CD4-positive, alpha-beta T cell (primary cell): Measurements from ENCODE around the gene SNCAIP. TPM values are rescaled to one million over a fixed set of nuclear protein-coding genes. Genes with fewer than 3 reads are reported as not detected.

Experiments
- ATAC-seq: fragments of 200-7000 bp; cut with Tn5 transposase; one replicate; pipeline ENCODE4 v1.10.0; 2022; ENCODE audit warnings: mild to moderate bottlenecking; ENCODE audit not compliant: poor library complexity
- CTCF ChIA-PET: fragments of 350-600 bp; sonication (Branson Sonifier 250); formaldehyde crosslinking; loops from one replicate; lab custom pipeline; 2021; ENCODE audit warnings: antibody characterized with exemption, inconsistent platforms; lab: Charles Lee
- POLR2A ChIA-PET: fragments of 350-600 bp; sonication (Branson Sonifier 250); formaldehyde crosslinking; loops from one replicate; lab custom pipeline; 2021; ENCODE audit warnings: antibody characterized with exemption, inconsistent platforms; lab: Charles Lee
- DNase-seq, 14 experiments: peaks; one replicate each; pipeline ENCODE4 v3.0.0-alpha.2; 2013 to 2020; ENCODE audit warnings: mixed read lengths in 2 of 14
- H3K27ac ChIP-seq, 2 donors: one replicate each; pipeline versions ENCODE4 v1.5.1 to v1.7.0; 2013; ENCODE audit warnings: low read length in 2 of 2, low read depth in 1 of 2, mild to moderate bottlenecking in 1 of 2
- H3K27me3 ChIP-seq, 2 experiments: 1 replicate in 1 of 2; 2 replicates in 1 of 2; pipeline versions ENCODE4 v1.6.1 to v1.7.0; 2013; ENCODE audit warnings: low read length in 2 of 2, control low read depth in 1 of 2, mild to moderate bottlenecking in 1 of 2, moderate library complexity in 1 of 2; ENCODE audit not compliant: insufficient read depth in 2 of 2, control insufficient read depth in 1 of 2
- H3K36me3 ChIP-seq: one replicate; pipeline ENCODE4 v1.6.1; 2013; ENCODE audit warnings: low read length, control low read depth; ENCODE audit not compliant: insufficient read depth
- H3K4me1 ChIP-seq: one replicate; pipeline ENCODE4 v1.6.1; 2013; ENCODE audit warnings: low read length, control low read depth; ENCODE audit not compliant: insufficient read depth
- H3K4me3 ChIP-seq: one replicate; pipeline ENCODE4 v1.5.1; 2013; ENCODE audit warnings: mild to moderate bottlenecking, low read length, moderate library complexity
- H3K9me3 ChIP-seq, 2 experiments: 1 replicate in 1 of 2; 2 replicates in 1 of 2; pipeline versions ENCODE4 v1.6.1 to v1.7.0; 2013; ENCODE audit warnings: low read length in 2 of 2, mild to moderate bottlenecking in 2 of 2, control low read depth in 1 of 2, moderate library complexity in 1 of 2; ENCODE audit not compliant: control insufficient read depth in 1 of 2, insufficient read depth in 1 of 2
- H3K27ac Mint-ChIP-seq: one replicate; pipeline ENCODE4 v1.8.0; 2020; ENCODE audit warnings: mixed read lengths
- H3K27me3 Mint-ChIP-seq: one replicate; pipeline ENCODE4 v1.8.0; 2021; ENCODE audit warnings: mixed read lengths
- H3K36me3 Mint-ChIP-seq: one replicate; pipeline ENCODE4 v1.8.0; 2021; ENCODE audit warnings: low read depth, mixed read lengths
- H3K4me1 Mint-ChIP-seq: one replicate; pipeline ENCODE4 v1.8.0; 2021; ENCODE audit warnings: low read depth, mixed read lengths
- H3K4me3 Mint-ChIP-seq: one replicate; pipeline ENCODE4 v1.8.0; 2020; ENCODE audit warnings: mild to moderate bottlenecking, mixed read lengths
- H3K9me3 Mint-ChIP-seq: one replicate; pipeline ENCODE4 v1.8.0; 2020; ENCODE audit warnings: mixed read lengths
- intact Hi-C, 2 experiments: fragments of 100-400 bp; cut with DNase I in 1 of 2; cut with micrococcal nuclease in 1 of 2; formaldehyde crosslinking; loops; one replicate each; pipeline versions ENCODE4 v1.15.1 to v1.9.0; 2023 to 2025; cut with DNase I, micrococcal nuclease
- total RNA-seq, 174 experiments: library from RNA in 2 of 174; stranded (reverse) in 2 of 174; gene quantifications; one replicate each; pipeline ENCODE4 v1.2.3 and lab custom pipeline; 2021 to 2026
- TF ChIP-seq, protein P1 (sequence below): fragments of 200-600 bp; IDR thresholded peaks from one replicate; pipeline ENCODE4 v1.8.0; 2022; ENCODE audit warnings: antibody characterized with exemption, mild to moderate bottlenecking

The SNCAIP gene
- total RNA-seq, 2 experiments from 2014 or later: not detected

DNA sequence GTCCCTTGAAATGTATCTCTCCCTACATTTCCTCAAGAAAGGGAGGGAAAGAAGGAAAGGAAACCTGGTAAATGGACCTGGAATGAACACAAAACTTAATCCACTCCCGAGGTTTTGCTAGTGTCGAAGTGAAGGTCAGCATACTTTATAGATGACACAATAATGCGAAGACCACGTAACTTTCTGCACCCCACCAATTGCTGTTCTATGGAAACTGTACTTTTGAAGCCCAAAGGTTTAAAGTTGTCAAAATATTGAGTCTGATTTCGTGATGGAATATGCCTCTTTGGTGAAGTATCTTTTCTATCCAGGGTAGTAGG, 103.7 kb downstream of the SNCAIP start:
- H3K36me3 Mint-ChIP-seq: no peaks in the 10 kb centered on the region
- POLR2A ChIA-PET: no interaction called here
- no peak overlapping the region for H3K4me3 Mint-ChIP-seq
- no peak overlapping the region for H3K27ac Mint-ChIP-seq
- intact Hi-C loops: no loop called here
- no peak overlapping the region for H3K4me3 ChIP-seq
- H3K9me3 ChIP-seq: no peaks in the 10 kb centered on the region
- CTCF ChIA-PET: no interaction called here
- TF ChIP-seq, protein P1, sequence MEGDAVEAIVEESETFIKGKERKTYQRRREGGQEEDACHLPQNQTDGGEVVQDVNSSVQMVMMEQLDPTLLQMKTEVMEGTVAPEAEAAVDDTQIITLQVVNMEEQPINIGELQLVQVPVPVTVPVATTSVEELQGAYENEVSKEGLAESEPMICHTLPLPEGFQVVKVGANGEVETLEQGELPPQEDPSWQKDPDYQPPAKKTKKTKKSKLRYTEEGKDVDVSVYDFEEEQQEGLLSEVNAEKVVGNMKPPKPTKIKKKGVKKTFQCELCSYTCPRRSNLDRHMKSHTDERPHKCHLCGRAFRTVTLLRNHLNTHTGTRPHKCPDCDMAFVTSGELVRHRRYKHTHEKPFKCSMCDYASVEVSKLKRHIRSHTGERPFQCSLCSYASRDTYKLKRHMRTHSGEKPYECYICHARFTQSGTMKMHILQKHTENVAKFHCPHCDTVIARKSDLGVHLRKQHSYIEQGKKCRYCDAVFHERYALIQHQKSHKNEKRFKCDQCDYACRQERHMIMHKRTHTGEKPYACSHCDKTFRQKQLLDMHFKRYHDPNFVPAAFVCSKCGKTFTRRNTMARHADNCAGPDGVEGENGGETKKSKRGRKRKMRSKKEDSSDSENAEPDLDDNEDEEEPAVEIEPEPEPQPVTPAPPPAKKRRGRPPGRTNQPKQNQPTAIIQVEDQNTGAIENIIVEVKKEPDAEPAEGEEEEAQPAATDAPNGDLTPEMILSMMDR: no peak
- H3K36me3 ChIP-seq: no peaks in the 10 kb centered on the region
- no peak for ATAC-seq
- no peaks in the 10 kb centered on the region for H3K9me3 Mint-ChIP-seq
- no peak overlapping the region for H3K27ac ChIP-seq
- DNase-seq: no peak
- no peaks in the 10 kb centered on the region for H3K27me3 ChIP-seq
- H3K4me1 Mint-ChIP-seq: no peaks in the 10 kb centered on the region
- peaks cover 17% of the 10 kb centered on the region for H3K27me3 Mint-ChIP-seq
- no peaks in the 10 kb centered on the region for H3K4me1 ChIP-seq

DNA sequence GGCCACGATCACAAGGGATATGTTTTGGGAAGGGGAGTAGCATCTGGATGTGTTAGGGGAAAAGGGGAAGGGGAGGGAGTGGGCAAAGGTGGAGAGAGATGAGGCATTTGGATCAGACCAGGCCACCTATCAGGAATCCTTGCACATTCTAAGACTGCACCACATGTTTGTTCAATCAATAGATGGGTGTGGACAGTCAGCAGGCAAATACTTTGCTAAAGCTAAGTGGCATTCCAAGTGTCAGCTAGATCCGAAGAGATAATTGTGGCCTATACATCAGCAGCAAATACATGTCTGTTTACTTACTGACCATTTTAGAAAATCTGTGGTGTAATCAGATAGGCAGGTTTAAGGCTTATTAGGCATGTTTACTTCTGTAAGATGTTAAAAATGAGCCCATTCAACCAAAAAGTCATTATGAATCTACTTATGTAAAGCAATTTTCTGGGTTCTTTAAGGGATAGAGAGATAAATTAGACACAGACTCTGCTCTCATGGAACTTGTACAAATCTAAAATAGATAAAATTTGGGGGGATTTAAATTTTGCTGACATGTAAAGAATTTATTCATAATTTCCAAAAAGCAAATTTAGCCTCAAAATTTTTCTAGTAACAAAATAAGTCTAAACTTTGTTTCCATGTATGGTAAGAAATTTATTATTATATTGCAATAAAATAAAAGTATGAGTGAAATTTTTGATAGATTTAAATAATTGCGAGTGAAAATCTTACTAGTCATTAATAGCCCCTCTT, 107.3 kb downstream of the SNCAIP start:
- no peaks in the 10 kb centered on the region for H3K9me3 Mint-ChIP-seq
- no peak overlapping the region for H3K27ac Mint-ChIP-seq
- intact Hi-C loops: no loop called here
- no peak overlapping the region for H3K4me3 Mint-ChIP-seq
- POLR2A ChIA-PET: no interaction called here
- H3K9me3 ChIP-seq: no peaks in the 10 kb centered on the region
- peaks cover 7% of the 10 kb centered on the region for H3K27me3 Mint-ChIP-seq
- no peak overlapping the region for H3K4me3 ChIP-seq
- H3K4me1 ChIP-seq: no peaks in the 10 kb centered on the region
- no peaks in the 10 kb centered on the region for H3K36me3 Mint-ChIP-seq
- TF ChIP-seq, protein P1: no peak
- DNase-seq: no peak
- H3K27me3 ChIP-seq: no peaks in the 10 kb centered on the region
- no peak overlapping the region for H3K27ac ChIP-seq
- no peaks in the 10 kb centered on the region for H3K4me1 Mint-ChIP-seq
- no peak for ATAC-seq
- CTCF ChIA-PET: interaction anchor here (1.4 kb wide), 1 partner anchor 9 kb away, joined by 3 read pairs; no protein-coding TSS in a partner anchor
- H3K36me3 ChIP-seq: no peaks in the 10 kb centered on the region

DNA sequence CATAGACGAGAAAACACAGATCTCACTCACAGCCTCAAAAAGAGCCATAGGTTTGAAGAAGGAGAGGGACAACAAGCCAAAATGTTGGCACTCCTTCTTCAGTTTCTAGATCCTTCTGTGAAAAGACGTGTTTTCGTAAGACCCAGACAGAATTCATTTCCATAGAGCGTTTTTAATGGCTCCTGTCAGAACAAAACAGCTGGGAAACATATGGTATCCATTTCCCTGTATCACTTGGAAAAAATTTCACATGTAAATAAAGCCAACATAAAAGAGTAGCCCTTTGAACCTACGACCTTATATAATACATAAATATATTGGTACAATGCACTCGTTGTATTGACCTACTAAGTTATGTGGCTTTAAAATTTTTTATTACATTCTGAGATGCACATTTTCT, 108.1 kb downstream of the SNCAIP start:
- no peaks in the 10 kb centered on the region for H3K36me3 Mint-ChIP-seq
- Histone ChIP-seq H3K27me3 (no peaks in the 10 kb centered on the region), H3K4me1 (no peaks in the 10 kb centered on the region), H3K36me3 (no peaks in the 10 kb centered on the region), H3K4me3 (no peak overlapping the region), H3K9me3 (no peaks in the 10 kb centered on the region), H3K27ac (no peak overlapping the region)
- ChIA-PET CTCF (interaction anchor here (1.4 kb wide), 1 partner anchor 10 kb away, joined by 3 read pairs; no protein-coding TSS in a partner anchor), POLR2A (no interaction called here)
- no peaks in the 10 kb centered on the region for H3K9me3 Mint-ChIP-seq
- intact Hi-C loops: no loop called here
- no peak overlapping the region for H3K4me3 Mint-ChIP-seq
- no peak for DNase-seq
- TF ChIP-seq, protein P1: no peak
- ATAC-seq: no peak
- H3K27me3 Mint-ChIP-seq: peaks cover 7% of the 10 kb centered on the region
- no peaks in the 10 kb centered on the region for H3K4me1 Mint-ChIP-seq
- H3K27ac Mint-ChIP-seq: no peak overlapping the region
